SIG-M5 treated with dmso at 0.1 percent for 504 hours (cell line): Measurements from ENCODE around the gene NCS1.

Experiments used
- DNase-seq: peaks from one replicate; lab custom pipeline; 2025; ENCODE audit not compliant: unreplicated experiment; lab: John Stamatoyannopoulos, UW

NCS1 gene

GRCh38 chr9:130172161-130172857 lies at the start of gene NCS1:
Gene NCS1 (plus strand): TSS chr9:130172404. CDS start chr9:130172664, 260 bp downstream.
- peak; percentile 34 for DNase-seq

DNA sequence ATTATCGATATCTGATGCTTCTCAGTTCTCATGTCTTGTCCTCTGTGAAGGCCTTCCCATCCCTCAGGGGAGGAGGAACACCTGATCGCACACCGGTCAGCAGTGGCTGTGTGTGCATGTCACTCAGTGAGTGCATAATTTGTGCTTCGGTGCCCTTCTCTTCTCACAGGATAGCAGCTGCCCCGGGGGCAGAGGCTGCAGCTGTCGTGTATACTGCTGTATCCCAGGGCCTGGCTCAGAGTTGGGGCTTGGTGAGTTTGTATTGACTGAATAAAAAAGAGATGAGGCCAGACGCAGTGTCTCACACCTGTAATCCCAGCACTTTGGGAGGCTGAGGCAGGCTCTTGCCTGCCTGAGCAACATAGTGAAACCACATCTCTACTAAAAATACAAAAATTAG lies 49.7 kb upstream of the NCS1 start:
- no peak for DNase-seq

DNA sequence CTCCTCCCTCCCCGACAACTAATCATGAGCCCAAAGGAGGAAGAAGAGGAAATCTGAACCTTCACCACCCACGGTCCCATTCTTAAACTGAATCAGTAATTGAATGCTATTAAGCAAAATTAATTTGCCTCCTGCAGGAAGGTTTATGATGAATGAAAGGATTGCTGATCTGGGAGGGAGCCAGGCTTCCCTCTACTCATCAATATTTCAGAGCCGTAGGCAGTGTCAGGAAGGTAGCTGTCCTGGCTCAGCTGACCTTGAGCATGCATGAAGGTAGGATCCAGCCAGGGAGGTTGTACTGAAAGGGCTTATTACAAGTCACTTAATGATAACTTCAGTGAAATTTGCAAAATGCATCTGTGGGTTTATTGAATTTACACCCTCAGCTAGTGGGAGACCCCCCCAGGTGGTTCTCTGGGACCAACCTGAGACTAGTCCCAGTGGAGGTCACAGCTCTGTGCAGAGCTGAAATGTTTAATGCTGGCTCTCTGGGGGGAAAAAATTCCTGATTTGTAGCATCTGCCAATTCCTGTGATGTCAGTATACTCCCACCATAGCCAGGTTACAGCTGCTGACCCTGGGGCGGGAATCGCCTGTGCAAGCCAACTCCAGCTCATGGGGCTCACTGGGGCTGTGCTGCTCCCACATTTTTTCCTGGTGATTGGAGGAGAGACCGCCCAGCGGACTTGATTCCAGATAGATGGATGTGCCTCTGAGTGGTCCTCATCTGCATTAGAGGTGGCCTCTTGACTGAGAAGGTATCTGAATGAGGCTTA lies 47.9 kb upstream of the NCS1 start:
- no peak for DNase-seq

GRCh38 chr9:130126721-130127433 lies 45.3 kb upstream of the NCS1 start:
- DNase-seq: no peak

DNA sequence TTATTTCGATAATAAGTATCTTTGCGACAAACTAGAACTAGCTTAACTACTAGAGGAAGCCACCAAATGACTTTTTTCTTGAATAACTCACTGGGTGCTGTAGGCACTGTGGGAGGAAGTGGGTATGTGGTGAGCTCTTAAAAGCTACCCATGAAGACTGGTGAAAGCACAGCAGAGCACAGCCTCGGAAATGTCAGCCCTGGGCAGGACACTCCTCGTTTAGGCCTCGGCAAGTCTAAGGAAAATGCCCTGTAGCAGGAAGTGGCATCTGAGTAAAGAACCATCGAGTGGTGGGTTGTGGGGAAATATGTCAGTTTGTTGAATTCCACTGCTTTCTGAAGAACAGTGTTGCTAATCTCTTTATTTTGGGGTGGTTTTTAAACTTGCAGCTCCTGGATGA lies 44.0 kb upstream of the NCS1 start:
- peak; percentile 60 for DNase-seq

- DNase-seq: peak; percentile 85
Measured at GRCh38 chr9:130128733-130129431, 43.3 kb upstream of the NCS1 start.

GRCh38 chr9:130129432-130130061 lies 42.7 kb upstream of the NCS1 start:
- DNase-seq: no peak

DNA sequence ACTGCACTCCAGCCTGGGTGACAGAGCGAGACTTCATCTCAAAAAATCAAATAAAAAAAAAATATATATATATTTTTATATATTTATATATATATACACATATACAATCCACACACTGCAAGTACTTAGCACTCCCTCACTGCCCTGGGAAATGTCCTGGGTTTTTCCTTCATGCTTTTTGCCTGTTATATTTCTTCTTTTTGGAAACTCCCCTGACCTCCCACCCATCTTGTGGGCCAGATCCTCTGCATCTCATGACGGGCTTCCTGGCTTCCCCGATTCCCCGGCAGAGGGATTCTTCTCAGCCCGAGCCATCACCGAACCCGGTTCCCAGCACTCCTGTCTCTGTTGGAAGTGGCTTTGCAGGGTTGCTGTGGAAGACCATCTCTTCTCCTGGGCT lies 39.5 kb upstream of the NCS1 start:
- DNase-seq: no peak

GRCh38 chr9:130137081-130137640 lies 35.0 kb upstream of the NCS1 start:
- no peak for DNase-seq

DNA sequence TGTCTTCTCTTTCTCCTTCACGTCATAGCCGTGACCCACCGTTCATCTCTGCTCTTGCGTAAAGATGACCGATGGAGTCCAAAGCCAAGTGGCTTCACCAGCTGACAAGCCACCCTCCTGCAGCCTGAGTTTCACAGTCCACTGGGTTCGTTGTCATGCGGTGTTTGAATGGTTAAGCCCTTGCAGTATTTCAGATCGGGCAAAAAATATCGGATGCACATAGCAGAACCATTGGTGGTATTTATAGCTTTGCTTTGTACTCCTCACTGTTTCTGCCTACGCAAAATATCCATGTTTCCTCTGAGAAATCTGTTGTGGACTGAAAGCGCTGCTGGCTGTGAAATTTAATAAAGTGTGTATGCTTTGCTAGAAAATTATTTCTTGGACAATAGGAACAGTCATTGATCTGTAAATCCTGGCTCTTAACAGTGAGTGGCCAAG lies 34.5 kb upstream of the NCS1 start:
- no peak for DNase-seq

GRCh38 chr9:130138171-130138653 lies 34.0 kb upstream of the NCS1 start:
- no peak for DNase-seq

- no peak for DNase-seq
Measured at GRCh38 chr9:130138791-130139190, 33.4 kb upstream of the NCS1 start.

GRCh38 chr9:130139251-130139650 lies 33.0 kb upstream of the NCS1 start:
- no peak for DNase-seq

DNA sequence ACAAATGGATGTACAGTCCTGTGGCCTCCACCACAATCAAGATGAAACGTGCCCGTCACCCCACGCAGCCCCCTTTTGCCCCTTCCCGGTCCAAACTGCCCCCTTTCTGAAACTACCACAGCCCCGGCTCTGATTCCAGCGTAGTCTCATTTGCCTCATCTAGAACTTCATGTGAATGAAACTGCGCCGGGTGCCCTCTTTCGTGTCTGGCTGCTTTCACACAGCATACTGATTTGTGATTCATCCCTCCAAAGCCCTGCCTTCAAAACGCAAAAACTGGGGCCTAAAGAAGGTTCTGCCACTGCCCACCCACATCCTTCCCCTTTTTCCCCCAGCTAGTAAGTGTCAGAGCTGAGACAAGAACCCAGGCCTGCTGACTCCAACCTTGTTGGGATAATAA lies 31.5 kb upstream of the NCS1 start:
- DNase-seq: peak; percentile 59

GRCh38 chr9:130142056-130142455 lies 30.1 kb upstream of the NCS1 start:
- DNase-seq: no peak

GRCh38 chr9:130142641-130143040 lies 29.6 kb upstream of the NCS1 start:
- DNase-seq: no peak

DNA sequence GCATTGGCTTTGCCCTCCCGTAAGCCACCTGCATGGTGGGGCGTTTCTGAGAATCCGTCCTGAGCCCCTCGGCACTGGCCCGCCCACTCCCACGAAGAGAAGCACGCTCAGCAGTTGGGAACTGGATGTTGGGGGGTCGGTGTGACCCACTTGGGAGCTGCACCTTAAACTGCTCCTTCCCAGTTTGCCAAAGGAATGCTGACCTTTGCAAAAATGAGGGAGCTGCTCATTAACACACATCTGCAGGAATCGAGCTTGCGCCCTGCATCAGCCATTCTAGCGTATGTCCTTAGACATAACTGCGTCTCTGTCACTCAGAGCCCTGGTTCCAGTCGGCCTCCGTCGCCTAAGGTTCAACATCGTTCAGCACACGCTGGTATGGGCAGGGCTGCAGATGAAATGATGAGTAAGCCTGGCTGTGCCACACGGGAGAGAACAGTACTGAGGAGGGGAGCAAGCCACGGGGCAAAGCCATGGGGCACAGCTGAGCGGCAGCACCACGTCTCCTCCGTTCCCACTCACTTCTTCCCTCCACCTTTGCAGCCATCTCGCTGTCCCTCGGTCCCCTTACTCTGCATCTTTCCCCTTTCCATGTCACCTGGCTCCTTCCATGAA lies 28.8 kb upstream of the NCS1 start:
- no peak for DNase-seq

DNA sequence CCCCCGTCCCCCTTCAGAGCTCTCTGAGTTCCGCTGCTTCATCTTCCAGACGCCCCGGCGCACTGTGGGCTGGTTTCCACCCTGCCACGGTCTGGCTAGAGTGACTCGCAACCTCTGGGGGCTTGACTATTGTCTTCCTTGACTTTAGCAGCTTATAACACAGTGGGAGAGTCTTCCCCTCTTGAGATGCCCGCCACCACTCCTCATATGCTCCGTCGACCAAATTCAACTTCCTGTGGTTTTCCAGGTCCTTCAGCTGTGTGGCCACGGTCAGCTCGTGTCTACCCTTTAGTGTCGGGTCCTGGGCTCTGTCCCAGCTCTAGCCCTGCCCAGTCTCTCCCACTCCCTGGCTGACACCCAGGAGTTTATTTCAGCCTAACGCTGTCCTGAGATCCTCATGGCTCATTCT lies 28.2 kb upstream of the NCS1 start:
- no peak for DNase-seq

GRCh38 chr9:130144703-130145102 lies 27.5 kb upstream of the NCS1 start:
- DNase-seq: no peak

DNA sequence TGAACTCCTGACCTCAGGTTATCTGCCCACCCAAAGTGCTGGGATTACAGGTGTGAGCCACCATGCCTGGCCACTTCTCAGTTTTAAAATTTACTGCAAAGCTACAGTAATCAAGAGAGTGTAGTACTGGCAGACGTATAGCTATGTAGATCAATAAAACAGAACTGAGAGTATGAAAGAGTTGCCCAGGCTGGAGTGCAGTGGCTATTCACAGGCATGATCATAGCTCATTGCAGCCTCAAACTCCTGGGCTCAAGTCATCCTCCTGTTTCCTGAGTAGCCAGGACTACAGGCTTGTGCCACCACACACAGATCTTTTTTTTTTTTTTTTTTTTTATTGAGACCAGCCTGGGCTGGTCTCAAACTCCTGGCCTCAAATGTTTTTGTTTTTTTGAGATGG lies 26.5 kb upstream of the NCS1 start:
- no peak for DNase-seq
